IMR-90 (cell line): ENCODE results near the gene HTR2A. TPM values are rescaled to one million over a fixed set of nuclear protein-coding genes. Genes with fewer than 3 reads are reported as not detected.

Experiments used
- polyA plus RNA-seq, 3 experiments: library from polyadenylated mRNA; depleted of rRNA; stranded (reverse); fragments of >200 nt; gene quantifications; 2 replicates each; pipeline ENCODE4 v1.2.3, GENCODE V29; 2012; ENCODE audit warnings: low replicate concordance in 1 of 3
- total RNA-seq: library from RNA; depleted of rRNA; stranded (reverse); fragments of >200 nt; gene quantifications from 2 replicates; pipeline ENCODE4 v1.2.3, GENCODE V29; 2012; rRNA removed

The HTR2A gene
- total and polyA plus RNA-seq, 2 of the 4 experiments (the other 2 are of a cell fraction): 0.02 TPM; not detected in 1

Other genes starting within 250 kb of the HTR2A start
- 108 and 135 TPM in 2 replicates for gene ESD, start 99.9 kb downstream of the HTR2A start, total RNA-seq
- 80.9 and 90.4 TPM in 2 replicates for gene ESD, start 99.9 kb downstream of the HTR2A start, polyA plus RNA-seq (2012; rRNA removed)